GM12878 (cell line): Measurements from ENCODE around the gene PARVA. TPM values are rescaled to one million over a fixed set of nuclear protein-coding genes. Genes with fewer than 3 reads are reported as not detected.

ENCODE experiments used
- ATAC-seq: fragments of 200-7000 bp; cut with Tn5 transposase; 3 replicates; pipeline ENCODE4 v1.9.1; 2020; ENCODE audit warnings: mild to moderate bottlenecking, moderate library complexity
- BruUV-seq: library from RNA; stranded (reverse); fragments of 400-500 nt; replicated peaks from 2 replicates; lab custom pipeline; 2021; lab: Mats Ljungman, UMichigan
- CTCF ChIA-PET: fragments of 300-600 bp; sonication (Branson Sonifier 250); formaldehyde crosslinking; extraction: SDS; loops from one replicate; lab custom pipeline; 2021; ENCODE audit warnings: inconsistent platforms; lab: Yijun Ruan, JAX
- POLR2A ChIA-PET: fragments of 350-600 bp; formaldehyde crosslinking; extraction: SDS; loops from one replicate; lab custom pipeline; 2021; ENCODE audit warnings: inconsistent platforms; lab: Charles Lee
- RAD21 ChIA-PET: fragments of 300-600 bp; sonication (Branson Sonifier 250); formaldehyde crosslinking; loops from one replicate; lab custom pipeline; 2023; ENCODE audit warnings: antibody characterized with exemption; ENCODE audit not compliant: unreplicated experiment; lab: Charles Lee
- SMC1A ChIA-PET: fragments of 300-600 bp; sonication (Branson Sonifier 250); formaldehyde crosslinking; loops from one replicate; lab custom pipeline; 2023; ENCODE audit not compliant: unreplicated experiment, uncharacterized antibody; lab: Charles Lee
- DNase-seq: peaks from one replicate; pipeline ENCODE4 v3.0.0-alpha.2; 2011; ENCODE audit warnings: low read depth, low spot score
- FAIRE-seq: peaks from 3 replicates; lab custom pipeline; 2011; peaks lifted over from hg19 to GRCh38; lab: Jason Lieb, UNC
- H2AFZ ChIP-seq: 2 replicates; pipeline ENCODE4 v1.6.0; 2011; ENCODE audit warnings: low read depth, low read length, control low read depth; ENCODE audit not compliant: control insufficient read depth
- H3K27ac ChIP-seq: 2 replicates; pipeline ENCODE4 v1.5.1; 2011; ENCODE audit warnings: control low read depth; ENCODE audit not compliant: control insufficient read depth, insufficient read depth
- H3K27me3 ChIP-seq, 2 experiments: replicated peaks in 1 of 2; 2 replicates each; pipeline versions ENCODE4 v1.6.0 to v1.6.1; 2011; ENCODE audit warnings: low read length in 1 of 2; ENCODE audit not compliant: control insufficient read depth in 2 of 2, insufficient read depth in 2 of 2
- H3K36me3 ChIP-seq, 2 experiments: 2 replicates each; pipeline ENCODE4 v1.5.1; 2011; ENCODE audit warnings: low read length in 1 of 2; ENCODE audit not compliant: control insufficient read depth in 2 of 2, insufficient read depth in 2 of 2
- H3K4me1 ChIP-seq: 2 replicates; pipeline ENCODE4 v1.6.1; 2011; ENCODE audit warnings: mild to moderate bottlenecking, low read length, moderate library complexity, mixed read lengths; ENCODE audit not compliant: control insufficient read depth, insufficient read depth
- H3K4me2 ChIP-seq: 2 replicates; pipeline ENCODE4 v1.6.0; 2011; ENCODE audit warnings: control low read depth; ENCODE audit not compliant: control insufficient read depth, insufficient read depth
- H3K4me3 ChIP-seq: fragments of 200-600 bp; sonication (generic); 2 replicates; pipeline ENCODE4 v1.5.1; 2016
- H3K79me2 ChIP-seq: 2 replicates; pipeline ENCODE4 v1.6.0; 2011; ENCODE audit warnings: low read length; ENCODE audit not compliant: control insufficient read depth, insufficient read depth
- H3K9ac ChIP-seq: 2 replicates; pipeline ENCODE4 v1.8.0; 2011; ENCODE audit warnings: low read length, control low read depth, mixed read lengths; ENCODE audit not compliant: control insufficient read depth, insufficient read depth
- H3K9me3 ChIP-seq: replicated peaks from 3 replicates; pipeline ENCODE4 v1.5.1; 2011; ENCODE audit warnings: mild to moderate bottlenecking, low read length; ENCODE audit not compliant: control insufficient read depth, insufficient read depth
- H4K20me1 ChIP-seq: 2 replicates; pipeline ENCODE4 v1.6.0; 2011; ENCODE audit not compliant: control insufficient read depth, insufficient read depth
- EZH2 ChIP-seq: IDR thresholded peaks from 2 replicates; pipeline ENCODE4 v1.6.1; 2012; ENCODE audit warnings: low read depth, mild to moderate bottlenecking, control low read depth, inconsistent platforms, low read length, borderline replicate concordance; ENCODE audit not compliant: control insufficient read depth
- HCFC1 ChIP-seq: fragments of 150-350 bp; IDR thresholded peaks from 2 replicates; pipeline ENCODE4 v1.6.1; 2014; ENCODE audit warnings: low read length
- NFXL1 ChIP-seq: fragments of 450-650 bp; IDR thresholded peaks from 2 replicates; pipeline ENCODE4 v1.6.1; 2017; ENCODE audit warnings: antibody characterized with exemption, mild to moderate bottlenecking, borderline replicate concordance
- PKNOX1 ChIP-seq: fragments of 450-650 bp; IDR thresholded peaks from 2 replicates; pipeline ENCODE4 v1.6.1; 2016; ENCODE audit warnings: mild to moderate bottlenecking
- SIN3A ChIP-seq: IDR thresholded peaks from 2 replicates; pipeline ENCODE4 v1.6.1; 2012; ENCODE audit warnings: low read depth, low read length, improper control_type of control experiment
- SPI1 ChIP-seq: IDR thresholded peaks from 2 replicates; pipeline ENCODE4 v1.6.1; 2011; ENCODE audit warnings: low read depth, mild to moderate bottlenecking, low read length, moderate library complexity, borderline replicate concordance; ENCODE audit not compliant: insufficient read depth
- WGBS: methylation state at CpG from one replicate; pipeline ENCODE4 v1.1.6; 2016; ENCODE audit warnings: low lambda C conversion rate; ENCODE audit not compliant: insufficient replicate concordance, insufficient coverage; ENCODE audit errors: missing lambda C conversion rate; 5-methylcytosine and 5-hydroxymethylcytosine counted together
- in situ Hi-C: fragments of 300-500 bp; cut with MboI; formaldehyde crosslinking; loops from 9 replicates; pipeline ENCODE4 v1.14.3; 2018; ENCODE audit warnings: mixed read lengths
- intact Hi-C: fragments of 100-400 bp; cut with micrococcal nuclease; formaldehyde crosslinking; loops from one replicate; pipeline ENCODE4 v1.14.2; 2022; ENCODE audit not compliant: unreplicated experiment
- polyA plus RNA-seq, 11 experiments: library from polyadenylated mRNA; depleted of rRNA in 4 of 11; unstranded in 6 of 11; stranded (reverse) in 5 of 11; fragments of >200 nt; fragmentation: Nextera tagmentation in 4 of 11; fragmentation: Illumina TruSeq in 1 of 11; extraction: Ambion mirVana in 4 of 11; extraction: Trizol in 1 of 11; gene quantifications; 1 replicate in 1 of 11; 2 replicates in 10 of 11; pipeline versions ENCODE4 v1.2.1 to v1.2.3, GENCODE V29; 2011 to 2016; ENCODE audit warnings: inconsistent platforms in 2 of 11, missing spikeins in 2 of 11, low read depth in 1 of 11
- total RNA-seq, 4 experiments: library from RNA; depleted of rRNA in 3 of 4; stranded (reverse); fragments of >200 nt in 3 of 4; fragmentation: Illumina TruSeq in 1 of 4; extraction: Trizol in 1 of 4; gene quantifications; 2 replicates each; pipeline versions ENCODE4 v1.2.1 to v1.2.3, GENCODE V29; 2013 to 2021
- TF ChIP-seq, protein P1 (sequence below): fragments of 450-650 bp; IDR thresholded peaks from 2 replicates; pipeline ENCODE4 v1.6.1; 2017; ENCODE audit warnings: borderline replicate concordance
- TF ChIP-seq, protein P2 (sequence below): fragments of 450-650 bp; IDR thresholded peaks from 2 replicates; pipeline ENCODE4 v1.6.1; 2017; ENCODE audit warnings: mild to moderate bottlenecking, moderate library complexity

The PARVA gene
- total and polyA plus RNA-seq, 10 of the 15 experiments (the other 5 are each of a cell fraction or from before 2014, with no cell fraction given): 0.01 to 0.44 (median 0.03) TPM; not detected in 7

- TF ChIP-seq, protein P1, sequence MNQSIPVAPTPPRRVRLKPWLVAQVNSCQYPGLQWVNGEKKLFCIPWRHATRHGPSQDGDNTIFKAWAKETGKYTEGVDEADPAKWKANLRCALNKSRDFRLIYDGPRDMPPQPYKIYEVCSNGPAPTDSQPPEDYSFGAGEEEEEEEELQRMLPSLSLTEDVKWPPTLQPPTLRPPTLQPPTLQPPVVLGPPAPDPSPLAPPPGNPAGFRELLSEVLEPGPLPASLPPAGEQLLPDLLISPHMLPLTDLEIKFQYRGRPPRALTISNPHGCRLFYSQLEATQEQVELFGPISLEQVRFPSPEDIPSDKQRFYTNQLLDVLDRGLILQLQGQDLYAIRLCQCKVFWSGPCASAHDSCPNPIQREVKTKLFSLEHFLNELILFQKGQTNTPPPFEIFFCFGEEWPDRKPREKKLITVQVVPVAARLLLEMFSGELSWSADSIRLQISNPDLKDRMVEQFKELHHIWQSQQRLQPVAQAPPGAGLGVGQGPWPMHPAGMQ: no peak
Measured at GRCh38 chr11:12454782-12455181, 77.4 kb downstream of the PARVA start (continued).

DNA sequence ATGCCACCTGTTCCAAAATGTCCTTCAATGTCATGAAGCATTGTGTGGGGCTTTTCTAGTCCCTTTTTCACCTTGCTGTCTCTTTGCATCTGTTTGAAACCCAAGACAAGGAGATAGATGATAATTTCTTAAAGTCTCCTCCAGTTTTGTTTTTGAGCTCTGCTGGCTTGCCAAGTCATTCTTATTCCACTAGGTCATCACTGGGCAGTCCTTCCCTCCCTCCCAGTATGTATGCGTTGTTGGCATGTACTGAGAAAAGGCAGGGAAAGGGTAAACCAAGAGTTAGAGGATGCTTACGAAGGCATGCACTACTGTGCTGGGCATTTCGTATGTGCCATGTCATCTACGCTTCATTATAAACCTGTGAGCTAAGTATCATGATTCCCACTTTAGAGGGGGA, 78.6 kb downstream of the PARVA start:
- CTCF ChIA-PET: interaction anchor here (0.6 kb wide), 1 partner anchor 67 kb away, joined by 4 read pairs; no protein-coding TSS in a partner anchor

More for the DNA sequence above, 78.6 kb downstream of the PARVA start:
- ATAC-seq: no peak
- no TSS peak for BruUV-seq
- no peaks in the 10 kb centered on the region; a peak in 1 of 4 replicates for H3K27me3 ChIP-seq
- H2AFZ ChIP-seq: no peak overlapping the region
- 51% methylated on average over 4 of the region's 4 CpGs for WGBS
- ChIA-PET POLR2A (no interaction called here), SMC1A (no interaction called here), RAD21 (no interaction called here)
- H4K20me1 ChIP-seq: no peaks in the 10 kb centered on the region
- no peaks in the 10 kb centered on the region for H3K9me3 ChIP-seq
- no peak for DNase-seq
- H3K4me2 ChIP-seq: no peak overlapping the region
- FAIRE-seq: no peak
- H3K36me3 ChIP-seq: no peaks in the 10 kb centered on the region
- H3K79me2 ChIP-seq: no peaks in the 10 kb centered on the region
- in situ Hi-C loops: no loop called here
- no peak overlapping the region for H3K27ac ChIP-seq
- H3K9ac ChIP-seq: no peak overlapping the region
- no peak for TF ChIP-seq SIN3A
- no peak for TF ChIP-seq HCFC1
- no peak for TF ChIP-seq NFXL1
- TF ChIP-seq, protein P2, sequence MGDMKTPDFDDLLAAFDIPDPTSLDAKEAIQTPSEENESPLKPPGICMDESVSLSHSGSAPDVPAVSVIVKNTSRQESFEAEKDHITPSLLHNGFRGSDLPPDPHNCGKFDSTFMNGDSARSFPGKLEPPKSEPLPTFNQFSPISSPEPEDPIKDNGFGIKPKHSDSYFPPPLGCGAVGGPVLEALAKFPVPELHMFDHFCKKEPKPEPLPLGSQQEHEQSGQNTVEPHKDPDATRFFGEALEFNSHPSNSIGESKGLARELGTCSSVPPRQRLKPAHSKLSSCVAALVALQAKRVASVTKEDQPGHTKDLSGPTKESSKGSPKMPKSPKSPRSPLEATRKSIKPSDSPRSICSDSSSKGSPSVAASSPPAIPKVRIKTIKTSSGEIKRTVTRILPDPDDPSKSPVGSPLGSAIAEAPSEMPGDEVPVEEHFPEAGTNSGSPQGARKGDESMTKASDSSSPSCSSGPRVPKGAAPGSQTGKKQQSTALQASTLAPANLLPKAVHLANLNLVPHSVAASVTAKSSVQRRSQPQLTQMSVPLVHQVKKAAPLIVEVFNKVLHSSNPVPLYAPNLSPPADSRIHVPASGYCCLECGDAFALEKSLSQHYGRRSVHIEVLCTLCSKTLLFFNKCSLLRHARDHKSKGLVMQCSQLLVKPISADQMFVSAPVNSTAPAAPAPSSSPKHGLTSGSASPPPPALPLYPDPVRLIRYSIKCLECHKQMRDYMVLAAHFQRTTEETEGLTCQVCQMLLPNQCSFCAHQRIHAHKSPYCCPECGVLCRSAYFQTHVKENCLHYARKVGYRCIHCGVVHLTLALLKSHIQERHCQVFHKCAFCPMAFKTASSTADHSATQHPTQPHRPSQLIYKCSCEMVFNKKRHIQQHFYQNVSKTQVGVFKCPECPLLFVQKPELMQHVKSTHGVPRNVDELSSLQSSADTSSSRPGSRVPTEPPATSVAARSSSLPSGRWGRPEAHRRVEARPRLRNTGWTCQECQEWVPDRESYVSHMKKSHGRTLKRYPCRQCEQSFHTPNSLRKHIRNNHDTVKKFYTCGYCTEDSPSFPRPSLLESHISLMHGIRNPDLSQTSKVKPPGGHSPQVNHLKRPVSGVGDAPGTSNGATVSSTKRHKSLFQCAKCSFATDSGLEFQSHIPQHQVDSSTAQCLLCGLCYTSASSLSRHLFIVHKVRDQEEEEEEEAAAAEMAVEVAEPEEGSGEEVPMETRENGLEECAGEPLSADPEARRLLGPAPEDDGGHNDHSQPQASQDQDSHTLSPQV: no peak
- no peak for TF ChIP-seq SPI1
- no peak for TF ChIP-seq EZH2
- no peak for TF ChIP-seq PKNOX1
- no peaks in the 10 kb centered on the region for H3K4me1 ChIP-seq
- intact Hi-C loops: no loop called here
- H3K4me3 ChIP-seq: no peak overlapping the region
